ENCODE measurements around the gene HOXB8.

The HOXB8 gene

GRCh38 chr17:48596000-48596734 lies 18.9 kb downstream of the HOXB8 start:
- no peak for DNase-seq

GRCh38 chr17:48595278-48595999 lies 19.7 kb downstream of the HOXB8 start:
- no peak for DNase-seq

- DNase-seq: no peak
These were observed 20.4 kb downstream of the HOXB8 start for GRCh38 chr17:48594538-48595277.

GRCh38 chr17:48593840-48594537 lies 21.1 kb downstream of the HOXB8 start:
- DNase-seq: peak; percentile 99

- no peak for DNase-seq
These were observed 21.8 kb downstream of the HOXB8 start, which contains the start of gene HOXB5 for GRCh38 chr17:48593126-48593829. HOXB5 (minus strand) TSS chr17:48593779; CDS start chr17:48593682, 97 bp downstream.

DNA sequence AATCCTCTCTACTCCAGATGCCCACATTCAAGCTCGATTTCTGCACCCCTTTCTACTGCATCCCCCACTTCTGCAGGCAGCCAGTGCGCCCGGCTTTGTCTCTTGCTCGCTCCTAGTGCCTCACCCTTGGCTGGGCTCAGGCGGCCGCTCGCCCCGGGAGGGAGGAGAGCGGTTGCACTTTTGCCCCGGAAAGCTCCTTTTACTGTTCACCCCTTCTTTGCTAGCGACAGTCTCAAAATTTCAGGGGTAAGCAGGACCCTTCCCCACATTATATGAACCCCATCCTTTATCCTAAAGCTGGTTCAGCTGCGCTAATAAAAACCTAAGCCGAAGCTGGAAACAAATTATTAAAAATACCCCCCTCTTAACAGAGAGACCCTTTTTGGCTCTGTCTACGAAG lies 22.5 kb downstream of the HOXB8 start:
- no peak for DNase-seq

- no peak for DNase-seq
These were observed 23.0 kb downstream of the HOXB8 start for GRCh38 chr17:48592057-48592514.

DNA sequence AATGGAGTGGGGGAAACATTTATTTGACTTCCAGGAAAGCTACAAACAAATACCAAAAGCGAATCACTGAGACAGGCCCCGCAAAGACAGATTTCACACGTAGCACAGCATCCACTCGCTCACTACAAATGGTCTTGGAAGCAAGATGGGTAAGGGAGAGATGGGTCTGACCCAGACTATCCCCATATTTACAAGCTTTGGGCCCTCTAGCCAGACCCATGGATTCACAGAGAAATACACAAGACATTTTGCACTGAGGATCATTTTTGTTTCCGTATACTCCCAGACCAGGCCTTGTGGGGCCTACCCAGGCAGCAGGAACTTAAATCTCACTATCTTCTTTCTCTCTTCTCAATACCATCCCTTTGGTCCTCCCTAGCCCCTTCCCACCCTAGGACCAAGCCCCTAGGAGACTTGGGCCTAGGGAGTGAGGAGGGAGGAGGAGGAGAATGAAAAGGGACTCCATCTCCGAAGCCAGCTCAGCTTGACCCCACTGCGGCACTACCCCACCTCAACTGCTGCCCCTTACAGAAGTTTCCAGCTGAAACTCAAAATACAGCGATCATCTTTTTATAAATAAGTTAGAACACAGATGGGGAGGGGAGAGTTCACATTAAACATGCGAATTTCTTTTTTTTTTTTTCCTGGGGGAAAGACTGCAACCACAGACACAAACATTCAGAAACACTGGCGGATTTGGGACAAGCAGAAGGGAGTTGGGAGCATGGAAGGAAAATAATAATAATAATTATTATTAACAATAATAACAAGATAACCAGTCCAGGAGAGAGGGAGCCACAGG lies 23.6 kb downstream of the HOXB8 start:
- DNase-seq: no peak

GRCh38 chr17:48590607-48591161 lies 24.4 kb downstream of the HOXB8 start:
- no peak for DNase-seq

DNA sequence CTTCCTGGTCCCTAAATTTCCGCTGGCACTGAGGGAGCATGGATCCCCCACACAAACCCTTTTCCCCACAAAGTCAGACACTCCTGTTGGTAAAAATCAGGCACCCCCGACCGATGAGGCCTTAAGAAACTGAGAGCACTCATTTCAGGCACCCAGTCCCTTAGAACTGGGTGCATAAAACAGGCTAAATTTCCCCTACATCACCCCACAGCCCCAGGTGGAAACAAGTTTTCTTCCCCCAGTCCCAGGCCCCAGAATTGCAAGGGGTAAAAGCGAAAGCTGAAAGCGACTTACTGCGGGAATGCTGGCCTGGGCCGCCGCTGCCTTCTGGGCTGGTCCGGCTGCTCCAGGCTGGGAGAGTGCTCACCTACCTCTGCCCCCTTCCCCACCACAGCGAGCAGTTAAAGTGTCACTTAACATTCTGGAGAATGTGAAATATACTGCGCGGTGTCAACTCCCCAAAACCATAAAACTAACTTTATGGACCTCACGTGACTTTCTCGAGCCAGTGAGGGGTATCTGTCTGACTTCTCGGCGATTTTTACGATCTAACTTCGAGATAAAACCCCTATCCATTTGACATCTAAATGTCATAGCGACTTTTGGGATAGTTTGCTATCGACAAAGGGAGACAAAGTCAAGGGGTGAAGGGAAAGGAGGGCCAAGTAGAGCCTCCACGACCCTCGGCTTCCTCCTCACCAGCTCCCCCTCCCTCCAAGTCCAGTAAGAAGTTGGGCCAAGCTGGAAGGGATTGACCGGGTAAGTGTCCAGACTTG lies 25.1 kb downstream of the HOXB8 start, which contains the start of gene HOXB3:
HOXB3 (minus strand) TSS at position 411 of the 776 bp plus-strand sequence. CDS start 37,767 bp downstream, outside the sequence.
- DNase-seq: no peak

DNA sequence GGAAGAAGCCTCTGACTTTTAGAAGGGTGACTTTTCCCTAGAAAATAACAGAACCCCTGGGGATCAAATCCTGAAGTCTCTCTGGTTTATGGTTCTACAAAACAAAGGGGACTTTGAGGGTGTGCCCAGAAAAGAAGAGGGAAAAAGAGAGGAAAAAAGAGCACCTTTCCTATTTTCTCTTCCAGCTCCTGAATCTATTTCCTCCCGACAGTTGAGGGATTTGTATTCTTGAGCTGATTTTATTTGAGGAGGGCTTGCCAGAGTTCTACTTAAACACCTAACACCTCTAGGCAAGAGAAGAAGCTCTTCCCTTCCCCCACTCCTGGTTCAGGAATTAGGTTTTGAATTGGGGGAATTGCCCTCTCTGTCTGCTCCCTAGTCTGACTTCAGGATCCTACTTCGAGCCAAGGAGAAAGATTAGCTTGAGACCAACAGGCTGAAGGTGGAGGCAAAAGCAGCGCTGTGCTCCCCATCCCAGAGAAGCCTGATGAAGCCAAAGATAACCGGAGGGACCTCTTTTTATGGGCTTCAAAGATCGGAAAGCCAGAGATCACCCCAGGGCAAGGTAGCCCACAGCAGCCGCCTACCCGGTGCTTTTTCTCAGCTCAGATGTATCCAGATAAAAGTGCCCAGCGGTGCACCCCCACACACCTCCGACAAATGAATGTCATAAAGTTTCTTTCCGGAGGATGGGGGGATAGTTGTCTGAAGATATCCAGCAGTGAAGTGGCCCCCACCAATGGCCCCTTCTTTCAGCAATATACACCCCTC lies 25.8 kb downstream of the HOXB8 start:
- DNase-seq: no peak

GRCh38 chr17:48588528-48588927 lies 26.6 kb downstream of the HOXB8 start:
- no peak for DNase-seq

DNA sequence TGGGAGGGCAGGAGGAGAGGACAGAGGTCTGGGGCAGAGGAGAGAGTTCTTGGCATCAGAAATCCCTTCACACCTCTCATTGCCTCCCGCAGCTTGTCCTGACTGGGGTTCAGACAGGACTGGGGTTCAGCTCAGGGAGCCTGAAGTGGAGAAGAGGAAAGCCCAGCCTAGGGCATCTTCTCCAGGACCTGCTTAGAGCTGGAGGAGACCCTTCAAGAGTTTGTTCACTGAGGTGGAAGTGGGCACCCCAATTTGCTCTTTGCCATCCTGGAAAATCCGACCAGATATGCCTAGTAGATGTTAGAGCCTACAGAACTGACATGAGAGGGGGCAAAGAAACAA lies 27.0 kb downstream of the HOXB8 start:
- no peak for DNase-seq

DNA sequence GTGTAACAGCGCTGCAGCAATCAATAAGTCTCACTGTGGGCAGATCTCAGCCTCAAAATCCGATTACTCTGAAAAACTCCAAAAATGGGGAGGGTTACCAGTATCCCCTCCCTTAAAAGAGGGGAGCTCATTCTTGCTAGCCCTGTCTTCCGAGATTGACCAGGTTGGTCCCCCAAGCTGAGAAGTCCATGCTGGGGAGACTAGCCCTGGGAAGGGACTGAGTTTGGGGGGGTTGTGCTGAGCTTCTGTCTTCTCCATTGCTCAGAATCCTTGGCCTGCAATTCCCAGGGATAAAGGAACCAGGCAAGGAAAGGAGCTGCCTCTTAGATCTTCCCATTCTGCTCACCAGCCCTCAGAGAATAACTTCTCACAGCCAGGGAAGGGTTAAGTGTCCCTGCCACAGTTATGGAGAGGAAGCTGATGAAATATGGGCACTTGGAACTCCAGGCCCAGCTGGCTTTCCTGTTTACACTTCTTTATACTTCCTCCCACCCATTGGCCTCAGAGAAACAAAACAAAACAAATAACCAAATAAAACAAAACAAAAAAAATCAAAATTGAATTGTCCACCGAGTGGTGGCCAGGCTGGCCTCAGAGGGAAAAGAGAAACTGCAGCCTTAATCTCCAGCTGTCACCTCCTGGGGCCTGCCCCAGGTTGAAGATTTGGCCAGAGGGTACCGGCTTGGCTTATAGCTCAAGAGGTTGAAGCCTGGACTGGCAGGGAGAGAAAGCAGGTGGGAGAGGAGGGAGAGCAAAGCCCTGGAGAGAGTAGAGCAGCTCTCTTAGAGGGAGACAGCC lies 27.6 kb downstream of the HOXB8 start:
- DNase-seq: peak; percentile 98

GRCh38 chr17:48586355-48587258 lies 28.5 kb downstream of the HOXB8 start:
- no peak for DNase-seq

DNA sequence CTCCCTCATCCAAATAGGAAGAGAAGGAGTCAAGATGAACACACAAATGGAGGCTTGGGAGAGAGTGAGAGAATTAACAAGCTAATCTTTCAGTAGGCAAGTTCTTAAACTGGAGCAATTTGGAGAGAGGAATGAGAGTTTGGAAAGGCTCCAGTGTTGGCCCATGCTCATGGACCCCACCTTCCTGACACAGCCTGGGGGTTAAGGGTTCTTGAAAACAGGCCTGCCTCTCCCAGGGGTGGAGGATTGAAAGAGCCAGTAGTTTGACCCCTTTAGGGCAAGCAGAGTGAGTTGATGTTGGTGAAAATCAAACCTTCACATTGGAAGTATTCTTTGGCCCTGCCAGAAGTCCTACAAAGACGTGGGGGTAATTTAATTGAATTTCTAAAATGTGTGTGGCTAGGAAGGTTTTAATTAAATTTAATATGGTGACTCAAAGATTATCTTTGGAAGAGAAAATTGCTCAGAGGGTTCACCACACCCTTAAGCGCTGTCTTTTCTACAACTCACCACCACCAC lies 30.8 kb downstream of the HOXB8 start:
- no peak for DNase-seq

DNA sequence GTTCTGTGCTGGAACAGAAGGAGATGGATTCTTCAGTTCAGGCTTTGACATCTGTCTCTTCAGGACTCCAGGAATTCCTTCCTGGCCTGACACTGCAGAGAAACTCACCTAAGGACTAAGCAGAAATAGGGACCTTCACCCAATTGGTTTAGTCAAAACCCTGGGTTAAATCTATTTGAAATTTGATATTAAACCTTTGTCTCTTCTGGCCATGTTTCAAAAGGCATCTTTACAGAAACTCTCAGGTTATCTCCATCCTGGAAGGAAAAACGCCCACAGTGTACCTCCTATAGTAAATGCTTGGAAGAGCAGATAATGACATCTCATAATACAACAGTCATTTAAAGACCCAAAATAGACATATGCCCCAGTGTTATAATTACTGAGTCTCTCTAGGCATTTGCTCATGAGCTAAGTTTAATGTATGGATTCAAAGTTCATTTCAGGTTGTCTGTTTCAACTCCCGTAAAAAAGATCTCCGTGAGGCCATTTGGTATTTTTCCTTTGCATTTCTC lies 31.3 kb downstream of the HOXB8 start:
- no peak for DNase-seq

All from NCI-H1092 treated with DMSO at 0.1 percent for 48 hours (cell line).